Measurements from ENCODE around the gene GNAS.

GNAS gene

DNA sequence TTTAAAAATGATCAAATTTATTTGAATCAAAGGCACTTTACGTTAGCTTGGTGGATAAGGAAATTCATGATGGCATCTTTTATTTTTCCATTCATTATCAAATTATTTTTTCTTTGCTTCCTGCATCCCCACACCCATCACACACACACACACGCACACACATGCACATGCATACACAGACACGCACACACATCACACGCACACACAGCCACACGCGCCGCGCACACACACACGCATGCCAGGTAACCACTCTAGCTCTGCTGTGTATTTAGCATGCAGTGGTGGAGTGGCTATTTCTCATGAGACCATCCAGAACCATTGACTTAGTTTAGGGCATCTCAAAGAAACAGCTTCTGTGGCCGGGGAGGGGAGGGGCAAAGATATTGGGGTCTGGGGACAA, 47.0 kb downstream of the GNAS start:
- DNase-seq (ENCODE audit: low spot score), result no peak

DNA sequence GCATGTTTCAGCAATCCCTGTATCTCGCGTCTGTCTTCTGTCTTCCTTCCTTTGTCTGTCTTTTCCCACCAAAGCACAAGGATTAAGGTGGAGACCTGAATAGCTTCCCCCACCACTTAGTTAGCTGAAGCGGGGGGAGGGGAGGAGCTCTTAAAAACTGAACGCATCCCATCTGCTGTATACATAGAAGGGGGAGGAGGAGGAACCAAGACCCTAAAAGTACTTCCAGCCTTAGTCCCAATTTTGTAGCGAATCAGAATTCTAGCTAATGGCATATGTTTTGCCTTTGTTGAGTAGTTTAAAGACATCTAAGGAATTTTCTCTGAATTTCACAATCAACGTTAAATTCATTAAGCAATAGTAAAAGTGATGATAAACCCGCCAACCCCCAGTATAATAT, 47.9 kb downstream of the GNAS start:
- DNase-seq (ENCODE audit: low spot score), result no peak

DNA sequence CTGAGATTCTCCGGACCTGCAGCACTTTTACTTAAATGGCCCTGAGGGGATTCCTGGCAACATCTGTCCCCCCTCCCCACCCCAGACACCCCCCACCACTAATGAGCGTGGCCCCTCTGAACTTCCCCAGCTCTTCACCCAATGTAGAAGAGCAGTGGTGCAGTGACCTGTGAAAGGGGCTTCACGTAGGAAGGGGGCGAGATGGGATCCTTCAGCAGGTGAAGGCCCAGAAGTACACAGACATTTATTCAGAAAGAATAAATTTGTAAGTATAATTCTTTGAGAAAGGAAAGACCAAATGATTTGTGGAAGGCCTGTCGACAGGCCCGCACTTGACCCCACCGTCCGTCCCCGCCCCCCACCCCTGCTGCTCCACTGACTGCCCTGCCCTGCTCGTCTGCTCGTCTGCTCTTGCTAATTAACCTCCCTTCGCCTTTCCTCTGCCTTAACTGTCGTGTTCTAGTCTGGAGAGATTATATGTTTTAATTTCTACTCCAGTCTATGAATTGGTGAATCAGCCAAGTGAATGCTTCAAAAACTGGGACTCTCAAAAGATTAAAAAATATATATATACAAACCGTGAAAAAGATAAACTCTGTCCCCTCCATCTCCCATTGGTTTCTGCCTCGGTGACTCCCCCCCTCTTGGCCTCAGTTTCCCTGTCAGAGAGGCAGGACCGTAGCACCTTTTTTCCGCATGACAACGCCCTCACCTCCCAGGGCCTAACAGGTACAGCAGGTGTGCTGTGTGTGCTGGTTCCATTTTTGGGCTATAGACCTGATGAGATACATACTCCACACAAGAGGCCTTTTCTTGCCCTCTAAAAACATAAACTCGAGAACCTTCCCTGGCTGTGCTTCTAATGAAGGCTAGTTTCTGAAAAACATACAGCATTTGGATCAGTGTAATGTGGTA, 49.2 kb downstream of the GNAS start:
- no peak for DNase-seq (ENCODE audit: low spot score)

DNA sequence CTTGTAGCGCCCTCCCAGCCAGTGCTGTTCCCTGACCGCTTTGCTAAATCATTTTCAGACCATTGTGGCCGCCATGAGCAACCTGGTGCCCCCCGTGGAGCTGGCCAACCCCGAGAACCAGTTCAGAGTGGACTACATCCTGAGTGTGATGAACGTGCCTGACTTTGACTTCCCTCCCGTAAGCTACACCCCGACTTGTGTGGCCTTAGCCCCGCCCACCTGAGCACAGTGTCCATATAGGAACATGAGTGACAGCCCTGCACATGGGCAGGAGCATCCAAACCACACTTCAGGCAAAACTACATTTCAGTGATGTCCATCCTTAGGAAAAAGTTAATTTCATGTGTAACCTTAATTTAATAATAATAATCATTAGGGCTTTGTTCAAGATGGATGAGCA, 51.1 kb downstream of the GNAS start:
- DNase-seq (ENCODE audit: low spot score), result no peak

DNA sequence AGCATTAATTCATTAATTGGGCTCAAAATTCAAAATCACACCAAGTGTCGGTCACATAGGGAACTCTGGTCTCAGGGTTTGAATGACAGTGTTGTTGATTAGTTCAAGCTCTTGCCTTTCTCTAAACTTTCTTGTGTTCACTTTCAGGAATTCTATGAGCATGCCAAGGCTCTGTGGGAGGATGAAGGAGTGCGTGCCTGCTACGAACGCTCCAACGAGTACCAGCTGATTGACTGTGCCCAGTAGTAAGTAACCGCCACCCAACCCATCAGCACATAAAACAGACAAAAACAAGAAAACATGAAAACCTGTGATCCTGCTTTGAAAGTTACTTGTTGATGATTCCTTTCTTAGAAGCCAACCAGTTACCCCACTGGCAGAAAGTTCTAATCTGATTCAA, 52.7 kb downstream of the GNAS start:
- DNase-seq (ENCODE audit: low spot score), result no peak

DNA sequence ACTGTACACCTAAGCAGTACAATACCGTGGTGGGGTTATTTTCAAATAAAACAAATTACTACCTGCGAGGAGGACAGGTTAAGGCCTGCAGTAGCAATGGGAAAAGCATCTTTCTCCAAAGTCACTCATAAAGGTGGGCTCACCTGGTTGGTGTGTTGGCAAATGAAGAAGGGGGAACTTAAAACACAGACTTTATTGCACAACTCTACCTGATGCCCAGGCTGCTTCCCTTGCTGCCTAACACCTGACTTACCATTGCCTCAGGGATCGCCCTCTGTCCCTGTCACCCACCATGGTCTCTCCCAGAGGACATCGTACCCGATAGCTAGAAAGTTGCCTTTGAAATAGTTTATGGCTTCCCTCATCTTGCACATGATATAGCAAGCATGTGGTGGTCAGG, 53.6 kb downstream of the GNAS start:
- DNase-seq (ENCODE audit: low spot score), result no peak

DNA sequence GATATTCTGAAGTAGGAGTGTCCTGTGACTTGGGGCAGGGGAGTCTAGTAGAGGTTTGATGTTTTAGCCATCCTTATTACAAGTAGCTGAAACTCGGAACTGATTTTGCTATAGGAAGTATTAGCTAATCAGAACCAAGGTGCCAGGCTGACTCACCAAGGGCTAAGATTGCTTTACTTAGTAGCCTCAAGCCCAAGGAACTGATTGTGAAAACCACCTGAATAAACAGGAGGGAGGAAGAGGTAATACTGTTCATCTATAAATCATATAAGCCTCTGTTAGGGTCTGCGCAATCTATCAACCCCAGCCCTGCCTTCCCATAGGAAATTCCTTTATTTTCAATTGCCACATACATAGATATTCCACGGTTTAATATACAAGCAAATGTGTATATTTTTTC, 54.4 kb downstream of the GNAS start:
- DNase-seq (ENCODE audit: low spot score), result no peak

DNA sequence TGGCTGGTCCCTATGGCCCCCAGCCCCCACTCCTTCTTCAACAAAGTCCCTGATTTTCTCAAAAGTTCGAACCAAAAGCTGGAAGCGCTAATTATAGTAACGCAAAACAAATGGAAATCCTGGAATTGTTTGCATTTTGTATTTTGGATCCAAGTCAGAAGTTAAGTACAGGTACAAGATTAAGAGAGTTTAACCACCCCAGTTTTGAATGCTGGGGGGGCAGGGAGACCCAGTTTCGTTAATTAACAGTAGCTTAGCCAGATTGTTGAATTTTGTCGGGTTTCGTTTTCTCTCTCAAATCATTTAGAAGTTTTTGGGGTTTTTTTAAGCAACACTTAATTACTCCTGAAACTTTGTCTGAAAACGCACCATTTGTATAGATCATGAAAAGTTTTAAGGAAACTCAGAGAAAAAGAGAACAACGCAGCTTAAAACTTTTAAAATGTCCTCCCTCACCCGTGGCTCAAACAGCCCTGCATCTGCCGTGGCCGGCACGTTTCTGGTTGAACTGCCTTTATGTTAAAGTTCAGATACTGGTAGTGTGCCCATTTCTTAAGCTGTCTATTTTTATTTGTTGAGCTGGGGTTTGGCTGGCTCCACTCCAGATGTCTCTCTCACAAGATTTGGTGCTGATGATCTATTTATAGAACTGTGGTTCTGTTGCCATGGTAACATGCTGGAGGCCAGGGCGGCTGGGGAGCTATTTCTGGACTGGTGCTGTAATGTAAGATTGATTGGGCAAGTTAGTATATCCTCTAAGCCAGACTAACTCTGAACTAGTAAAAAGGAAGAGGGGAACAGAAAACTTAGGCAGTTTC, 55.0 kb downstream of the GNAS start:
- DNase-seq (ENCODE audit: low spot score), result no peak

DNA sequence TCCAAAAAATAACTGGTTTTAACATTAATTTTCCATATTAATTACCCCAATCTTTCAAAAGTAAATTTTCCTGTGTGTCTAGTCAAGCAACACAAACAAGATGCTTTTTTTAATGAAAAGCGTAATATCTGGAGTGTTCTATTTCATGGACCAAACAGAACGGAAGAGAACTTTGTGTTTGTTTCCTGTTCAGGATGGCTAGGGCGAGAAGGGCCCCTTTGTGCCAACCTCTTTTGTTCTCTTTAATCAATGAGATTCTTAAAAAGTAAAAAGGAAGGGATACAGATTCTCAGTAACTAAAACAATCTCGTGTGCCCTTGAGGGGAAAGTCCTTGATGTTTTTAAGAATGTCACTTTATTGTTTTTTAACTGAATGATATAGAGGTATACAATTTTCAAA, 55.7 kb downstream of the GNAS start:
- no peak for DNase-seq (ENCODE audit: low spot score)

DNA sequence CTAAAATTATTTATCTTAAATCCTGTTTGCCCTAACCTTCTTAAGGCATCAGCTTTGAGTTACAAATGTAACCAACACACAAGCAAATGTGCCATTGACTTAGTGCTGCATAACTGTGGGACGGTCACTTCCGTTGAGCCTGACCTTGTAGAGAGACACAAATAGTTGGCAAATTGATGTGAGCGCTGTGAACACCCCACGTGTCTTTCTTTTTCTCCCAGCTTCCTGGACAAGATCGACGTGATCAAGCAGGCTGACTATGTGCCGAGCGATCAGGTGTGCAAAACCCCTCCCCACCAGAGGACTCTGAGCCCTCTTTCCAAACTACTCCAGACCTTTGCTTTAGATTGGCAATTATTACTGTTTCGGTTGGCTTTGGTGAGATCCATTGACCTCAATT, 56.4 kb downstream of the GNAS start:
- no peak for DNase-seq (ENCODE audit: low spot score)

DNA sequence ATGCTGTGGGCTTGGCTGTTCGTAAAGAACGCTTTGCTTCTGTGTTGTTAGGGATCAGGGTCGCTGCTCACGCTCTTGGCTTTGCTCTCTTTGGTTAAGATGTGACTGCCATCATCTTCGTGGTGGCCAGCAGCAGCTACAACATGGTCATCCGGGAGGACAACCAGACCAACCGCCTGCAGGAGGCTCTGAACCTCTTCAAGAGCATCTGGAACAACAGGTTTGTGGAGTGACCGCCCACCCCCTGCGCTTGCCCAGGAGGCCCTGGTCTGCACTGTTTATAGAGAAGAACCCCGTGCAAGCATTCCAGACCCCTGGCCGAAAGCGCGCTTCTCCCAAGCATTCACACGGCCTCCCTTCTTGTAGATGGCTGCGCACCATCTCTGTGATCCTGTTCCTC, 57.1 kb downstream of the GNAS start:
- DNase-seq (ENCODE audit: low spot score), result no peak

DNA sequence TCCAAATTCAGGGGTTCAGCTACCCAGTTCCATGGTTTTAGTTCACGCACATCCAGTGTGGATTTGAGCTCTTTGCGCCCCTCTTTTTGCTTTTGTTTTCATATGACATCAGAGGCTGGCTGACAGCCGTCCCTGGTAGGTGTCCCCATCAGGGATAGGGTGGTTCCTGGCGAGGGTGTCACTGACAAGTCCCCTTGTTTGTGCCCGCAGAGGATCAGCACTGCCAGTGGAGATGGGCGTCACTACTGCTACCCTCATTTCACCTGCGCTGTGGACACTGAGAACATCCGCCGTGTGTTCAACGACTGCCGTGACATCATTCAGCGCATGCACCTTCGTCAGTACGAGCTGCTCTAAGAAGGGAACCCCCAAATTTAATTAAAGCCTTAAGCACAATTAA, 58.0 kb downstream of the GNAS start:
- no peak for DNase-seq (ENCODE audit: low spot score)

DNA sequence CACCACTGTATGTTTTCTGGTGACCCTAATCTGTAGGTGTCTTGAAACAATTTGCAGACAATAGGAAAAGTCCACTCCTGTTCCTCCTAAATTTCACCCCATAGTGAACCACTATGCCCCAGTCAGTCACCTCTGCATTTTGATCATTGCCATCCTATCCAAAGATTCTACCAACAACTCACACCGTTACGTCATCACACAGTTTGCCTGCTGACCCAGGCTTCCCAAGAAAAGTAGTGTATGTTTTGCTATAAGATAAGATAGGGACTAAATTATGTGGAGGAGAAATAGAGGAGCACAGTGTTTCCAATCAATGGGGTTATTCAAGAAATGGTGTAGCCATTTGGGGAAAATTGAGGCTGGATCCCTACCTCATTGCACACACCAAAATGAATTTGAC, 58.8 kb downstream of the GNAS start:
- DNase-seq (ENCODE audit: low spot score), result no peak

DNA sequence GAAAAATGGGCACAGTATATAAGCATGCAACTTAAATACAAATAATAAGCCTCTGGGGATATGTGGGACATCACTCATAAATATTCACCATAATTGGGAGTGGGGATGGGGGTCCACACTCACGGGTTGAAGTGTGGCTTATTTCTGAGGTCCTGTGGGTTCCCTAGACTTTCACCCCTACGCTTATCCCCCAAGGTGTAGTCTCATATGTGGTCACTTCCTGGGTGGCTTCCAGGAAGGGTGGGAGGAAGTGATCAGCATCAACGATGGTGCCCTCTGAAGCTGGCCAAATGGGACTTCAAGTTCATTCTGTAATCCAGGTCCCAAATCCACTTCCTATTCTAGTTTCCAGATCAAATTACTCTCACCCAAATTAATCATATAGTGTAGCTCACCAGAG, 59.5 kb downstream of the GNAS start:
- DNase-seq (ENCODE audit: low spot score), result no peak

DNA sequence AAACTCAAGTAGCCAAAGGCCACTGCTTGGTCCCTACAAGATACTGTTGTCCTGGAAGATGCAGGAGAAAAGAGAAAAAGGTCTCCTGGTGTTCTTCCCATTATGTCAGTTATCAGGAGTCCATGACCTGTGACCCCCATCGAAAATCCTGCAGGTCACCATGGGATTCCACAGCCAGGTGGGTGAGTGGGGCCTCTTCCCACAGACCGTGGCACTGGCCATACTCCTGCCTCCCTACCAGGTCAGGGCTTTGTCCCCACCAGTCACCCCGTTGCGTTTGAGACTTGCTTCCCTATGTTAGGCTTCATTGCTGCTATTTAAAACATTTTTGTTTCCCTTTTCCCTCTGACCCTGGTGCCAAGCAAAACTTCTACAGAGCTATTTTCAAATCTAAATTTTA, 60.6 kb downstream of the GNAS start:
- no peak for DNase-seq (ENCODE audit: low spot score)

DNA sequence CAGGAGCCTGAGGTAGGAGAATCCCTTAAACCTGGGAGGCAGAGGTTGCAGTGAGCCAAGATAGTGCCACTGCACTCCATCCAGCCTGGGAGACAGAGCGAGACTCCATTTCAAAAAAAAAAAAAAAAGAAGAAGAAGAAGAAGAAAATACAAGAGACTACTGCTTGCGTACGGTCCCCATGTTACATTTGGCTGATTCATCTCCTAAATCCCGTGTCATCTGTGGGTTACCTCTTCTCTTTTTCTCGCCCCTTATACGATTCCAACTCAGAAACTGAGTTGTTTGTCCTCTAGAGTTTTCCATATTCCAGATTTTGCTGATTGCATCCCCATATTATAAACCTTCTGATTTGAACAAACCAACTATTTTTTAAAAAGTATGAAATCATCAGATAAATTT, 66.1 kb downstream of the GNAS start:
- DNase-seq (ENCODE audit: low spot score), result no peak

DNA sequence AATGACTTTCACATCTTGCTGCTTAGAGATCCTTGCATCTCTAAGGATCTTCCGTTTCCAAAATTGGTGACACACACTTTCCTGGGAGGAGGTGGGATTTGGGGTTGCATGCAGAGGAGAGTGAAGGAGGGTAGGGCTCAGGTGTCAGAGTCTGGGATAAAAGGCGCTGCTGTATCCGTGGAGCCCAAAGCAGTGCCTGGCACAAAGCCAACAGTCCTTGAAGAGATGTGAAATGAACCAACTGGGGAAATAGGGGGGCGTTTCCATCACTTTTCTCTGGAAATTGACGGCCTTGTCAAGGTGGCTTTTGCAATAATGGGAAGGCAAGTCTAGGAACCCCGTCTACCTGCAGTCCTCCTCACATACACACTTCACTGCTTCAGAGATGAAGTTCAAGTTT, 69.0 kb downstream of the GNAS start:
- DNase-seq (ENCODE audit: low spot score), result no peak

DNA sequence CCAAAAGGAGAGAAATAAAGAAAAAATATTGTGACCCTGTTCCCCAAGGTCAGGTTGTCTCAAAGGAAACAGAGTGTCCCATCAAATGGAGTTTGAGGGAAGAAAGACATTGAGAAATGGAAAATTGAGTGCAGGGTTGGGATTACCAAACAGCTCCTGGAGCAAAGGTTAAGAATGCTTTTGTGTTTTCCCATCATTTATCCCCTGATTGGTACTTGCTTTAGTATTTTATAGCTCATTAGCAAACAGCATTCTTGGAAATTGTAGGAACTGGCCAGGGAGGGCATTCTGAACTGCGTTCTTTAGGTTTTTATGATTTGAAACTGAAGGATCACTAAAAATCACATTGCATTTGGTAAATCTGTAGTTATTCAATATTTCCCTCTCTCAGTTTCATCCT, 69.5 kb downstream of the GNAS start:
- no peak for DNase-seq (ENCODE audit: low spot score)

DNA sequence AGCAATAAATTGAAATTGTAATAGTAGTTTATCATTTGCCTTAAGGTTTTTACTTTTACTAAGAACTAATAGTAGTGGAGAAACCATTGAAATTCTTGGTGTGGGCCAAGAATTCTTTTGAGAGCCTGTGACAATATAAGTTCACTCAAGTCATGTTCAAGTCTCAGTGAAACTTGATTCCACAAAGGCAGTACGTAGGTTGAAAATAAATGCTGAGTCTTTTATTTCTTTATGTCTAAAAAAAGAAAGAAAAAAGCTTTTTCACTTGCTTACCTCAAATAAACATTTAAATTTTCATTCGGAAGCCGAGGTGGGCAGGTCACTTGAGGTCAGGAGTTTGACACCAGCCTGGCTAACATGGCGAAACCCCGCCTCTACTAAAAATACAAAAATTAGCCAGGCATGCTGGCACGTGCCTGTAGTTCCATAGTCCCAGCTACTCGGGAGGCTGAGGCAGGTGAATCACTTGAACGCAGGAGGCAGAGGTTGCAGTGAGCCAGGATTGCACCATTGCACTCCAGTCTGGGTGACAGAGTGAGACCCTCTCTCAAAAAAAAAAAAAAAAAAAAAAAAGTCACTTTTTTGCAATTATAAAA, 70.7 kb downstream of the GNAS start:
- DNase-seq (ENCODE audit: low spot score), result no peak

DNA sequence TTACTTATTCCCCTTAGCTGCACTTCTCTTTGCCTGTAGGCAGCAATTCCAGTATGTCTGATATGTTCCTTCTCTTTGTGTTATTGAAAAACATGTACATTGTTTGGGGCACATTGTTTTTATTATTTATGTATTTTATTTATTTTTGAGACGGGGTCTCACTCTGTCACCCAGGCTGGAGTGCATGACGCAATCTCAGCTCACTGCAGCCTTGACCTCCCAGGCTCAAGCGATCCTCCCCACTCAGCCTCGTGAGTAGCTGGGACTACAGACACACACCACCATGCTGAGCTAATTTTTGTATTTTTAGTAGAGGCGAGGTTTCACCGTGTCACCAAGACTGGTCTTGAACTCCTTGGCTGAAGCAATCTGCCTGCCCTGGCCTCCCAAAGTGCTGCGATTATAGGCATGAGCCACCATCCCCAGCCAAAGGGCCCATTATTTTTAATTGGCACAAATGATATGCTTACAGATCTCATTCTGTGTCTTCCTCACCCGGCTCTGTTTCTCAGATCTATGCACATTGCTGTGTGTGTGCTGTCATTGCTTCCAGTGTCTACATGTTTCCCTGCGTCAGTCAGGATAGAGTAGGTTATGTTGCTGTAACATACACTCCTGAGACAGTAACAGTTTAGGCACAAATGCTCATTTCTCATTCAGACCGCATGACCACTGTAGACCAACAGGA, 74.4 kb downstream of the GNAS start:
- DNase-seq (ENCODE audit: low spot score), result no peak

DNA sequence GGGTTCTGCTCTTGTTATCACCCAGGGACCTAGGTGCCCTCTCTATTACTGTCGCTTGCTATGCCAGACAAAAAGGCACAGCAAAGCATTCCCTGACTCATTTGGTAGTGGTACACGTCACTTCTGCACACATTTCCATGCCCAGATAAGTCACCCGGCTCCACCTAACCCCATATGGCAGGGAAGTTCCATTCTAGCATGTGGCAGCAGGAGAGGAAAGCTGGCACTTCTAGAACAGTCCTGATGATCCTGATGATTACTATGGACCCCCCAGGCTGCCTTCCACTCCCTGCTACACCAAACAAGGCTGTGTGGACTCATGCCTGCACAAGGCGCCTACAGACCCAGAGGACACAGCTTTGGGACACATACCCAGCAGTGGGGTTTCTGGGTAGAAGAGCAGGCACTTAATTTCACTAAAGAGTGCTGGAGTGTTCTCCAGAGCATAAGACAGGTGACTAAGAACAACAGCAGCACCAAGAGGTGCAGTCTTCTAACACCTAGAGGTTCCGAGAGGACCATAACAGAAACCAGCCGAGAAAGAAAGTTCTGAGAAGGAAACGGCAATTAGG, 75.1 kb downstream of the GNAS start:
- DNase-seq (ENCODE audit: low spot score), result no peak

DNA sequence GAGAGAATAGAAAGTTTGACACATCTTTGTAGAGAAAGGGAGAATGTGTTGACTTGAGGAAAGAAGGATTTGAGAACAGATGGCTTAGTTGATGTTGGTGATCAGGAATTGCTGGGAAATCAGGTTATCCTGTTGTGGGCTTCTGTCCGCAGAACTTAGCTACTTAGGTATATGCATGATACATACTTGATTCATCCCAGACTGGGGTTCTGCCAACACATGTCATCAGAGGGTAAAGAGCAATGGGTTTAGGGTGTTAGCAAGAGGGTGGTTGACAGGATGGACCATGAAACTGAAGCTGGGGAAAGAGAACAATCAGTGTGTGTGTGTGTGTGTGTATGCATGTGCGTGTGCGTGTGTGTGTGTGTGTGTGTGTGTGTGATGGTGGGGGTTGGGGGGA, 78.0 kb downstream of the GNAS start:
- no peak for DNase-seq (ENCODE audit: low spot score)
